HG02840 (cell line): ENCODE results near the gene PRSS22.

ENCODE experiments used
- ATAC-seq: cut with Tn5 transposase; IDR thresholded peaks from one replicate; pipeline ENCODE4 v1.9.1; 2021; ENCODE audit warnings: mild to moderate bottlenecking, moderate library complexity, moderate number of reproducible peaks; ENCODE audit not compliant: unreplicated experiment, low FRiP score

PRSS22 gene

GRCh38 chr16:2817340-2818271, 40.4 kb downstream of the PRSS22 start:
- ATAC-seq = no peak

GRCh38 chr16:2816751-2817339, 41.1 kb downstream of the PRSS22 start, which contains the start of gene PRSS21:
Gene PRSS21 (plus strand): TSS chr16:2817237. CDS start chr16:2817269, 32 bp downstream.
- ATAC-seq = no peak

GRCh38 chr16:2815299-2815771, 42.6 kb downstream of the PRSS22 start:
- ATAC-seq = no peak

GRCh38 chr16:2814551-2815298, 43.2 kb downstream of the PRSS22 start:
- no peak for ATAC-seq

GRCh38 chr16:2813771-2814221, 44.2 kb downstream of the PRSS22 start:
- ATAC-seq = no peak

- no peak for ATAC-seq
Measured at GRCh38 chr16:2811703-2812471, 46.1 kb downstream of the PRSS22 start.

GRCh38 chr16:2810651-2811050, 47.3 kb downstream of the PRSS22 start:
- ATAC-seq = no peak

GRCh38 chr16:2809149-2809760, 48.7 kb downstream of the PRSS22 start:
- ATAC-seq = no peak

- no peak for ATAC-seq
Measured at GRCh38 chr16:2808181-2808580, 49.8 kb downstream of the PRSS22 start.

GRCh38 chr16:2806286-2806685, 51.7 kb downstream of the PRSS22 start:
- ATAC-seq = no peak

- ATAC-seq = no peak
Measured at GRCh38 chr16:2804728-2805127, 53.2 kb downstream of the PRSS22 start.

- no peak for ATAC-seq
Measured at GRCh38 chr16:2803545-2804195, 54.3 kb downstream of the PRSS22 start.
